ENCODE data around the gene CCDC73. TPM values are rescaled to one million over a fixed set of nuclear protein-coding genes. Genes with fewer than 3 reads are reported as not detected.

CCDC73 gene
- total and polyA plus RNA-seq, 2 donors (not counting 1 experiment from before 2014, with no cell fraction given) = 0.05 TPM; not detected in 1

DNA sequence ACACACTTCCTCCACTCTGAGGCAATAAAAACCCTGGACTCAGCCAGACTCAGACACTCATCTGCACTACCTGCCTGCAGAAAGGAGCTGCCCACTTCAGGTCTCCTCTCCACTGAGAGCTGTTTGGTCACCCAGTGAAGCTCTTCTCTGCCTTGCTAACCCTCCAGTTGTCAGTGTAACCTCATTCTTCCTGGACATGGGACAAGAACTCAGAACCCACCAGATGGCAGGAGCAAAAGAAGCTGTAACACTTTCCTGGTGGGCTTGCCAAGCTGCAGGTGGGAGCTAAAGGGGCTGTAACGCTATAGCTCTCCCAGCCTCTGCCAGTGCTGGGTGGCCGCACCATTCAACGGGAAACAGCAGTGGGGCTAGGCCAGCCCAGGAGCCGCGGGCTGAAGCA lies 89.7 kb downstream of the CCDC73 start:
- Histone ChIP-seq H3K4me1 (ENCODE audit: control insufficient read depth in 2 of 2, insufficient read depth in 2 of 2, low read length in 2 of 2) (no peaks in the 10 kb centered on the region), H4K20me1 (ENCODE audit: control insufficient read depth, insufficient read depth, low read length, poor library complexity, severe bottlenecking) (no peaks in the 10 kb centered on the region), H3K27ac (ENCODE audit: low read length in 2 of 2) (no peak overlapping the region), H3K9me3 (ENCODE audit: control extremely low read depth in 1 of 3, control insufficient read depth in 2 of 3, insufficient read depth in 1 of 3, low read length in 2 of 3) (peaks cover 0 to 18% (median 3%) of the 10 kb centered on the region in 3 donors), H3K4me2 (replicated peaks; ENCODE audit: low read depth, low read length, poor library complexity, severe bottlenecking) (no peak overlapping the region), H3K27me3 (replicated peaks in 1 of 4; ENCODE audit: control extremely low read depth in 1 of 4, control insufficient read depth in 3 of 4, insufficient read depth in 4 of 4, low read length in 3 of 4) (peaks cover 0 to 2% (median 0%) of the 10 kb centered on the region in 4 experiments), H3K36me3 (replicated peaks in 1 of 2; ENCODE audit: control extremely low read depth in 1 of 2, control insufficient read depth in 1 of 2, extremely low read depth in 1 of 2, insufficient read depth in 2 of 2, low read length in 1 of 2) (no peaks in the 10 kb centered on the region), H2AFZ (ENCODE audit: insufficient read depth, low read depth, low read length, poor library complexity, severe bottlenecking) (no peak overlapping the region), H3K4me3 (ENCODE audit: control extremely low read depth in 1 of 5, extremely low read depth in 1 of 5, insufficient read depth in 1 of 5, low read depth in 2 of 5, low read length in 4 of 5) (no peak overlapping the region), H3K9ac (ENCODE audit: low read length) (no peak overlapping the region), H3K79me2 (ENCODE audit: control insufficient read depth, insufficient read depth, low read length) (no peaks in the 10 kb centered on the region)
- no peak overlapping the region for H3K4me3 Mint-ChIP-seq
- ChIA-PET POLR2A (no interaction called here), CTCF (no interaction called here)
- ATAC-seq (ENCODE audit: low read depth) = no peak
- DNase-seq = no peak
- intact Hi-C loops (cut with micrococcal nuclease) = no loop called here
- H3K4me1 Mint-ChIP-seq = no peaks in the 10 kb centered on the region
- no peak overlapping the region for H3K27ac Mint-ChIP-seq
- TF ChIP-seq EZH2 (IDR thresholded peaks at IDR 0.05; ENCODE audit: borderline replicate concordance, insufficient read depth, low read depth, low read length, poor library complexity, severe bottlenecking) = no peak
- TF ChIP-seq, protein P1, sequence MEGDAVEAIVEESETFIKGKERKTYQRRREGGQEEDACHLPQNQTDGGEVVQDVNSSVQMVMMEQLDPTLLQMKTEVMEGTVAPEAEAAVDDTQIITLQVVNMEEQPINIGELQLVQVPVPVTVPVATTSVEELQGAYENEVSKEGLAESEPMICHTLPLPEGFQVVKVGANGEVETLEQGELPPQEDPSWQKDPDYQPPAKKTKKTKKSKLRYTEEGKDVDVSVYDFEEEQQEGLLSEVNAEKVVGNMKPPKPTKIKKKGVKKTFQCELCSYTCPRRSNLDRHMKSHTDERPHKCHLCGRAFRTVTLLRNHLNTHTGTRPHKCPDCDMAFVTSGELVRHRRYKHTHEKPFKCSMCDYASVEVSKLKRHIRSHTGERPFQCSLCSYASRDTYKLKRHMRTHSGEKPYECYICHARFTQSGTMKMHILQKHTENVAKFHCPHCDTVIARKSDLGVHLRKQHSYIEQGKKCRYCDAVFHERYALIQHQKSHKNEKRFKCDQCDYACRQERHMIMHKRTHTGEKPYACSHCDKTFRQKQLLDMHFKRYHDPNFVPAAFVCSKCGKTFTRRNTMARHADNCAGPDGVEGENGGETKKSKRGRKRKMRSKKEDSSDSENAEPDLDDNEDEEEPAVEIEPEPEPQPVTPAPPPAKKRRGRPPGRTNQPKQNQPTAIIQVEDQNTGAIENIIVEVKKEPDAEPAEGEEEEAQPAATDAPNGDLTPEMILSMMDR (IDR thresholded peaks at IDR 0.05) = no peak
- peaks cover 1% of the 10 kb centered on the region for H3K27me3 Mint-ChIP-seq
- WGBS (ENCODE audit: insufficient coverage) = 100% methylated on average over 4 of the region's 5 CpGs
- H3K9me3 Mint-ChIP-seq (ENCODE audit: insufficient read depth) = peaks cover 2% of the 10 kb centered on the region

DNA sequence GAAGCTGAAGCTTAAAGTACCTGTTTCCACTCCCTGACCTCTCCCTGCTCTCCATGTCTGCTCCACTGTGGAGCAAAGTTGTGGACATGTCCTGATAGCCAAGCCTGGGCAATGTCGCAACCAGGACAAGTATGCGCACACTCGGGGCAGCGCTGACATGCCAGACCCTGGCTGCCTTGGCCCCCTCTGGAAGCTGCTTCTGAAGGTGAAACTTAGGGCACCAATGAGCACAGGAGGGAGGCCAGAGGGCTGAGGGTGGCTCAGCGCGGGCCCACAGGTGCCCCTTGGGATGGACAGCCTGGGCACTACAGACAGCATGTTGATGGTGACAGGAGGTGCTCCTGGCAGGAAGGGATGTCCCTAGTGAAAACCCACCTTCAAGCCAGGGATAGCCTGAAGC lies 90.2 kb downstream of the CCDC73 start:
- Histone ChIP-seq H3K79me2 (ENCODE audit: control insufficient read depth, insufficient read depth, low read length) (no peaks in the 10 kb centered on the region), H3K9me3 (ENCODE audit: control extremely low read depth in 1 of 3, control insufficient read depth in 2 of 3, insufficient read depth in 1 of 3, low read length in 2 of 3) (peaks cover 0 to 18% (median 3%) of the 10 kb centered on the region in 3 donors), H3K36me3 (replicated peaks in 1 of 2; ENCODE audit: control extremely low read depth in 1 of 2, control insufficient read depth in 1 of 2, extremely low read depth in 1 of 2, insufficient read depth in 2 of 2, low read length in 1 of 2) (no peaks in the 10 kb centered on the region), H3K27ac (ENCODE audit: low read length in 2 of 2) (no peak overlapping the region), H2AFZ (ENCODE audit: insufficient read depth, low read depth, low read length, poor library complexity, severe bottlenecking) (no peak overlapping the region), H3K27me3 (replicated peaks in 1 of 4; ENCODE audit: control extremely low read depth in 1 of 4, control insufficient read depth in 3 of 4, insufficient read depth in 4 of 4, low read length in 3 of 4) (peaks cover 0 to 2% (median 0%) of the 10 kb centered on the region in 4 experiments), H3K4me3 (ENCODE audit: control extremely low read depth in 1 of 5, extremely low read depth in 1 of 5, insufficient read depth in 1 of 5, low read depth in 2 of 5, low read length in 4 of 5) (no peak overlapping the region), H3K4me2 (replicated peaks; ENCODE audit: low read depth, low read length, poor library complexity, severe bottlenecking) (no peak overlapping the region), H3K4me1 (ENCODE audit: control insufficient read depth in 2 of 2, insufficient read depth in 2 of 2, low read length in 2 of 2) (no peaks in the 10 kb centered on the region), H3K9ac (ENCODE audit: low read length) (no peak overlapping the region), H4K20me1 (ENCODE audit: control insufficient read depth, insufficient read depth, low read length, poor library complexity, severe bottlenecking) (no peaks in the 10 kb centered on the region)
- TF ChIP-seq, protein P1 (IDR thresholded peaks at IDR 0.05) = no peak
- TF ChIP-seq EZH2 (IDR thresholded peaks at IDR 0.05; ENCODE audit: borderline replicate concordance, insufficient read depth, low read depth, low read length, poor library complexity, severe bottlenecking) = no peak
- Mint-ChIP-seq H3K4me1 (no peaks in the 10 kb centered on the region), H3K9me3 (ENCODE audit: insufficient read depth) (peaks cover 2% of the 10 kb centered on the region), H3K27ac (no peak overlapping the region), H3K4me3 (no peak overlapping the region), H3K27me3 (no peaks in the 10 kb centered on the region)
- CTCF ChIA-PET = no interaction called here
- POLR2A ChIA-PET = no interaction called here
- DNase-seq (no peak), ATAC-seq (ENCODE audit: low read depth) (no peak)
- WGBS (ENCODE audit: insufficient coverage) = 95% methylated on average over 6 of the region's 6 CpGs
- intact Hi-C loops (cut with micrococcal nuclease) = no loop called here

Measured in B cell (primary cell).